IMR-90 (cell line): ENCODE results near the gene UBE2E2.

Experiments
- CTCF ChIP-seq: conservative IDR thresholded peaks from 2 replicates; pipeline ENCODE4 v1.5.1; 2012; ENCODE audit warnings: mild to moderate bottlenecking, low read depth, low read length, improper control_type of control experiment
- POLR2A ChIP-seq: IDR thresholded peaks from 2 replicates; pipeline ENCODE4 v1.6.1; 2012; ENCODE audit warnings: mild to moderate bottlenecking, low read depth, low read length

DNA sequence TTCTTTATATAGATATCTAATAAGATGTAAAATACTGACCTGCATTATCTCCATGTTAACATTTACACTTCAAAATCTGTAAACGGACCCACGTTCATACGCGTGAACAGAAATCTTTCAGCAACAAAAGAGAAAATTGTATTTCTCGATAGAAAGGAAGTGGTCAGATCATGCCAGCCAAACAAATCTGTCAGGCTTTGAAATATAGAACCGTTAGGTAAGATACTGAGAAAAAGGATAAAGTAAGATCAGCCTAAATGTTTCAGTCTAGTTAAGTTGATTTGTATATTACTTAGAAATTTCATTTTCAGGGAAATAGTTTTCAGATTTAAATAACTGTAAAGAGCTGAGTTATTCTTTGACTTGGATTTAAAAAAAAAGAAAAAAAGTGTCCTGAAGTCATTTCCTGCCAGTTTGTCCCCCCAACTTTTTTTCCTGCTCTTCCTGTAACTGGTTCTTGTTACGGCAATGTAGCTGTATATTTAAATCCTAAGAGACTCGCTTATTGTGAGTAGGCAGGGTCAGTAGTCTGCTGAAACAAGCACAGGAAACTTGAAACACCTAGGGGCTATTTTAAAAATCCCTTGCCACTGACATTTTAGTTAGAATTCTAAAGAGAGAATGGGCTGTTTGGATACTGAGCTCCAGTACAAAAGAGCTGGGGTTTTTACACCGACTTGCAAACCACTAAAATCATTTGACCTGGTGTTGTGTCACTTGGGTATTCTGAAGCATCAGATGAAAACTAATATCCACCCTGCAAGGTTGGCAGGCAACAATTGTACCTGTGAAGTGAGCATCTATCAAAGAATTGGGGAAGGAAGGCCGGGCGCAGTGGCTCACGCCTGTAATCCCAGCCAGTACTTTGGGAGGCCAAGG lies 237.5 kb downstream of the UBE2E2 start:
- TF ChIP-seq CTCF (no peak), POLR2A (no peak)
